Camera-type eye (tissue), 1 donor: Measurements from ENCODE around the gene ASB1. TPM values are rescaled to one million over a fixed set of nuclear protein-coding genes. Genes with fewer than 3 reads are reported as not detected.

ENCODE experiments used
- total RNA-seq: library from RNA; depleted of rRNA; stranded (reverse); fragments of >200 nt; gene quantifications from one replicate; pipeline ENCODE4 v1.2.3, GENCODE V29; 2014

The ASB1 gene, protein sequence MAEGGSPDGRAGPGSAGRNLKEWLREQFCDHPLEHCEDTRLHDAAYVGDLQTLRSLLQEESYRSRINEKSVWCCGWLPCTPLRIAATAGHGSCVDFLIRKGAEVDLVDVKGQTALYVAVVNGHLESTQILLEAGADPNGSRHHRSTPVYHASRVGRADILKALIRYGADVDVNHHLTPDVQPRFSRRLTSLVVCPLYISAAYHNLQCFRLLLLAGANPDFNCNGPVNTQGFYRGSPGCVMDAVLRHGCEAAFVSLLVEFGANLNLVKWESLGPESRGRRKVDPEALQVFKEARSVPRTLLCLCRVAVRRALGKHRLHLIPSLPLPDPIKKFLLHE
- total RNA-seq, result 22.1 TPM

DNA sequence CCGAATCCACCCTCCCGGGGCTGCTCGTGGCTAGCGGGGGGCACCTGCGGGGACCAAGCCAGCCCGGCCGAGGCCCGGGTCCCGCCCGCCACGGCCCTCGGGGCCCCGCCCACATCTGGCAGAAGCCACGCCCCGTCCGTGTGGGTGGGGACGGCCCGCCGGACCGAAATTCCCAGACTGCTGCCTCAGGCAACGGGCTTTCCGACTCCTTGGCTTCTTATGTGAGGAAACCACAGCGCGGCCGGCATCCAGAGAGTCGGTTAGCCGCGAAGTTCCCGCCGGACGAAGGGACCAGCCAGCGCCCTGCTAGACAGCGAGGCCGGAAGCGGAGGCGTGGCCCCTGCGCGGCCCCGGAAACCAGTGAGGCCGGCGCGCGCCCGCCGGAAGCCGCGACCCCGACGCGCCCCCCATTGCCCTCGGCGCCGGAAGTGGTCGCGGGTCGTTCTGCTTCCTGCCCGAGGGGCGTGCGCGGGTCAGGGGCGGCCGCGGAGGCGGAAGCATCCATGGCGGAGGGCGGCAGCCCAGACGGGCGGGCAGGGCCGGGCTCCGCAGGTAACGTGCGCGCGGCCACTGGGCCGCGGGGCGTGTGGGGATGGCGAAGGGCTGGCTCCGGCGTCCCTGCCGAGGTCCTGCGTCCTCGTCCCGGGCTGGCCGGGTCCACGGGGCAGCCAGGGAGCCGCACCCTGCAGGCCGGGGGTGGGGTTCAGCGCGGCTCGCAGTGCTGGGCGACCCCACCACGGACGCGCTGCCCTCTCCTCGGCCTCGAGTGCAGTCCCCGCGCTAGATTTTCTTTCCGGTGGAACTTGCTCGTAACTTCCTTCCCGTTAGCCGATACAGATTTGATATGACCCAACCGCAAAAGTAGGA, at the start of gene ASB1:
ASB1 (plus strand) TSS at position 360 of the 867 bp plus-strand sequence; CDS start at position 504, 144 bp downstream.

Other genes with a start within 250 kb of the ASB1 start
- gene ILKAP, start 223.2 kb upstream of the ASB1 start, total RNA-seq, result 38.9 TPM
- gene HES6, start 186.9 kb upstream of the ASB1 start, total RNA-seq, result 59.3 TPM
- gene PER2, start 138.3 kb upstream of the ASB1 start, total RNA-seq, result 18.4 TPM
- gene TRAF3IP1, start 106.4 kb upstream of the ASB1 start, total RNA-seq, result 19.4 TPM